Karpas-422 (cell line): ENCODE measurements around the gene UQCC5. TPM values are rescaled to one million over a fixed set of nuclear protein-coding genes. Genes with fewer than 3 reads are reported as not detected.

ENCODE experiments used
- DNase-seq: peaks from one replicate; pipeline ENCODE4 v3.0.0-alpha.2; 2015
- H2AFZ ChIP-seq: fragments of 200-600 bp; sonication (generic); 2 replicates; pipeline ENCODE4 v1.6.1; 2014; ENCODE audit warnings: antibody characterized with exemption, low read length, mixed read lengths
- H3K27ac ChIP-seq: fragments of 200-600 bp; sonication (generic); 2 replicates; pipeline ENCODE4 v1.5.1; 2014; ENCODE audit warnings: mild to moderate bottlenecking, low read length, moderate library complexity
- H3K27me3 ChIP-seq: fragments of 200-600 bp; sonication (generic); 2 replicates; pipeline ENCODE4 v1.6.1; 2014; ENCODE audit warnings: low read length, mixed read lengths
- H3K36me3 ChIP-seq: fragments of 200-600 bp; sonication (generic); 2 replicates; pipeline ENCODE4 v1.6.1; 2014; ENCODE audit warnings: low read length, mixed read lengths; ENCODE audit not compliant: insufficient read depth
- H3K4me1 ChIP-seq: fragments of 200-600 bp; sonication (generic); 2 replicates; pipeline ENCODE4 v1.6.1; 2014; ENCODE audit warnings: mild to moderate bottlenecking, low read length, mixed read lengths
- H3K4me2 ChIP-seq: fragments of 200-600 bp; sonication (generic); 2 replicates; pipeline ENCODE4 v1.6.1; 2014; ENCODE audit warnings: low read length, low read depth, mild to moderate bottlenecking; ENCODE audit not compliant: poor library complexity, severe bottlenecking
- H3K4me3 ChIP-seq: fragments of 200-600 bp; sonication (generic); 2 replicates; pipeline ENCODE4 v1.5.1; 2014; ENCODE audit warnings: mild to moderate bottlenecking, antibody characterized with exemption, low read length, mixed read lengths
- H3K79me2 ChIP-seq: fragments of 200-600 bp; sonication (generic); 2 replicates; pipeline ENCODE4 v1.6.1; 2014; ENCODE audit warnings: mild to moderate bottlenecking, low read length, mixed read lengths
- H3K9ac ChIP-seq: fragments of 200-600 bp; sonication (generic); 2 replicates; pipeline ENCODE4 v1.6.0; 2014; ENCODE audit warnings: low read length
- H3K9me2 ChIP-seq: fragments of 200-600 bp; sonication (generic), shearing (Covaris generic); replicated peaks from 2 replicates; pipeline ENCODE4 v1.6.0; 2014; ENCODE audit warnings: mild to moderate bottlenecking, low read length, moderate library complexity; ENCODE audit not compliant: insufficient read depth
- H3K9me3 ChIP-seq: fragments of 300-700, 200-600 bp; sonication (generic); 2 replicates; pipeline ENCODE4 v1.6.1; 2014; ENCODE audit warnings: low read length, mixed read lengths
- H4K20me1 ChIP-seq: fragments of 200-600 bp; sonication (generic); 2 replicates; pipeline ENCODE4 v1.6.1; 2014; ENCODE audit warnings: mild to moderate bottlenecking, antibody characterized with exemption, low read length, low read depth; ENCODE audit not compliant: insufficient read depth
- total RNA-seq: library from RNA; depleted of rRNA; stranded (reverse); fragments of >200 nt; shearing (Covaris generic); gene quantifications from 2 replicates; pipeline ENCODE4 v1.2.3, GENCODE V29; 2014; ENCODE audit warnings: low replicate concordance

The UQCC5 gene
- total RNA-seq, 1 experiment from 2014 or later: 23.4 TPM

- no peaks in the 10 kb centered on the region for H3K9me2 ChIP-seq
- peaks cover 36% of the 10 kb centered on the region for H3K36me3 ChIP-seq
- no peak overlapping the region for H2AFZ ChIP-seq
- H3K4me2 ChIP-seq: no peak overlapping the region
- no peaks in the 10 kb centered on the region for H4K20me1 ChIP-seq
- H3K27ac ChIP-seq: peak overlapping the region; percentile 16; the same call in 1 of the 2 replicates
- H3K79me2 ChIP-seq: peaks cover 25% of the 10 kb centered on the region
- peaks cover 4% of the 10 kb centered on the region; the same call in 1 of the 2 replicates for H3K4me1 ChIP-seq
- no peaks in the 10 kb centered on the region for H3K9me3 ChIP-seq
- no peak overlapping the region for H3K9ac ChIP-seq
- DNase-seq: no peak
- H3K4me3 ChIP-seq: no peak overlapping the region
- H3K27me3 ChIP-seq: no peaks in the 10 kb centered on the region
Measured at GRCh38 chr3:52544937-52545336, 8.5 kb downstream of the UQCC5 start.

GRCh38 chr3:52546111-52546901 lies 9.9 kb downstream of the UQCC5 start:
- peaks cover 12% of the 10 kb centered on the region for H3K79me2 ChIP-seq
- no peaks in the 10 kb centered on the region for H3K27me3 ChIP-seq
- H3K9ac ChIP-seq: no peak overlapping the region
- H3K4me3 ChIP-seq: no peak overlapping the region
- peaks cover 4% of the 10 kb centered on the region; the same call in 1 of the 2 replicates for H3K4me1 ChIP-seq
- no peak for DNase-seq
- no peaks in the 10 kb centered on the region for H4K20me1 ChIP-seq
- no peak overlapping the region for H3K27ac ChIP-seq
- H3K4me2 ChIP-seq: no peak overlapping the region
- no peaks in the 10 kb centered on the region for H3K9me3 ChIP-seq
- H2AFZ ChIP-seq: no peak overlapping the region
- no peaks in the 10 kb centered on the region for H3K9me2 ChIP-seq
- peaks cover 26% of the 10 kb centered on the region; the same call in 1 of the 2 replicates for H3K36me3 ChIP-seq

GRCh38 chr3:52547143-52547542 lies 10.7 kb downstream of the UQCC5 start:
- Histone ChIP-seq H2AFZ (no peak overlapping the region), H3K9me3 (no peaks in the 10 kb centered on the region), H3K79me2 (peaks cover 4% of the 10 kb centered on the region; the same call in 1 of the 2 replicates), H3K4me3 (no peak overlapping the region), H3K9me2 (no peaks in the 10 kb centered on the region), H3K27me3 (no peaks in the 10 kb centered on the region), H3K36me3 (peaks cover 26% of the 10 kb centered on the region; the same call in 1 of the 2 replicates), H3K4me1 (peaks cover 4% of the 10 kb centered on the region; the same call in 1 of the 2 replicates), H3K4me2 (no peak overlapping the region), H4K20me1 (no peaks in the 10 kb centered on the region), H3K27ac (no peak overlapping the region), H3K9ac (no peak overlapping the region)
- no peak for DNase-seq

- Histone ChIP-seq H3K27me3 (no peaks in the 10 kb centered on the region), H3K4me1 (peaks cover 4% of the 10 kb centered on the region; the same call in 1 of the 2 replicates), H3K36me3 (peaks cover 23% of the 10 kb centered on the region; the same call in 1 of the 2 replicates), H3K27ac (no peak overlapping the region), H4K20me1 (no peaks in the 10 kb centered on the region), H3K9ac (no peak overlapping the region), H3K4me3 (no peak overlapping the region), H3K9me3 (no peaks in the 10 kb centered on the region), H3K9me2 (no peaks in the 10 kb centered on the region), H3K4me2 (no peak overlapping the region), H2AFZ (no peak overlapping the region), H3K79me2 (peaks cover 6% of the 10 kb centered on the region; the same call in 1 of the 2 replicates)
- no peak for DNase-seq
Measured at GRCh38 chr3:52551118-52551517, 14.7 kb downstream of the UQCC5 start.

GRCh38 chr3:52552089-52552488 lies 15.7 kb downstream of the UQCC5 start:
- Histone ChIP-seq H3K36me3 (peaks cover 19% of the 10 kb centered on the region; the same call in 1 of the 2 replicates), H3K9me3 (no peaks in the 10 kb centered on the region), H3K27me3 (no peaks in the 10 kb centered on the region), H3K79me2 (peaks cover 6% of the 10 kb centered on the region; the same call in 1 of the 2 replicates), H3K27ac (no peak overlapping the region), H3K9ac (no peak overlapping the region), H3K4me2 (no peak overlapping the region), H3K4me3 (no peak overlapping the region), H3K9me2 (no peaks in the 10 kb centered on the region), H2AFZ (no peak overlapping the region), H4K20me1 (no peaks in the 10 kb centered on the region), H3K4me1 (no peaks in the 10 kb centered on the region)
- no peak for DNase-seq

- Histone ChIP-seq H3K9me2 (no peaks in the 10 kb centered on the region), H3K27ac (no peak overlapping the region), H3K9me3 (no peaks in the 10 kb centered on the region), H3K36me3 (peaks cover 20% of the 10 kb centered on the region; the same call in 1 of the 2 replicates), H3K27me3 (no peaks in the 10 kb centered on the region), H3K4me3 (no peak overlapping the region), H3K79me2 (peaks cover 6% of the 10 kb centered on the region; the same call in 1 of the 2 replicates), H2AFZ (no peak overlapping the region), H3K4me1 (no peaks in the 10 kb centered on the region), H4K20me1 (no peaks in the 10 kb centered on the region), H3K9ac (no peak overlapping the region), H3K4me2 (no peak overlapping the region)
- no peak for DNase-seq
Measured at GRCh38 chr3:52554026-52554755, 17.8 kb downstream of the UQCC5 start.

GRCh38 chr3:52555056-52555455 lies 18.7 kb downstream of the UQCC5 start:
- Histone ChIP-seq H3K9me3 (no peaks in the 10 kb centered on the region), H3K79me2 (peaks cover 6% of the 10 kb centered on the region; the same call in 1 of the 2 replicates), H3K9me2 (no peaks in the 10 kb centered on the region), H3K4me1 (no peaks in the 10 kb centered on the region), H3K27ac (no peak overlapping the region), H3K4me2 (no peak overlapping the region), H4K20me1 (no peaks in the 10 kb centered on the region), H2AFZ (no peak overlapping the region), H3K36me3 (peaks cover 26% of the 10 kb centered on the region; the same call in 1 of the 2 replicates), H3K27me3 (no peaks in the 10 kb centered on the region), H3K9ac (no peak overlapping the region), H3K4me3 (no peak overlapping the region)
- DNase-seq: no peak
